ENCODE results near the gene CFAP20DC.

- TF ChIP-seq CTCF (IDR thresholded peaks at IDR 0.05) = no peak
- no peak for TF ChIP-seq EP300 (IDR thresholded peaks at IDR 0.05)
- no peak for TF ChIP-seq POLR2A (IDR thresholded peaks at IDR 0.05)
- TF ChIP-seq POLR2AphosphoS5 (IDR thresholded peaks at IDR 0.05) = no peak
Measured at GRCh38 chr3:59094446-59094845, 44.6 kb upstream of the CFAP20DC start.

Measured in gastroesophageal sphincter (tissue), 3 donors.